ENCODE data around the gene MYH11. TPM values are rescaled to one million over a fixed set of nuclear protein-coding genes. Genes with fewer than 3 reads are reported as not detected.

The MYH11 gene
- total RNA-seq, 1 experiment from 2014 or later: not detected

- Histone ChIP-seq H3K4me1 (ENCODE audit: insufficient read depth, low read length, poor library complexity, severe bottlenecking) (no peaks in the 10 kb centered on the region), H3K9me3 (ENCODE audit: low read depth, low read length, poor library complexity, severe bottlenecking) (no peaks in the 10 kb centered on the region), H3K36me3 (ENCODE audit: insufficient read depth, low read length, poor library complexity, severe bottlenecking) (no peaks in the 10 kb centered on the region), H3K27me3 (replicated peaks; ENCODE audit: insufficient read depth, low read depth, low read length, poor library complexity) (peaks cover 3% of the 10 kb centered on the region), H3K4me3 (ENCODE audit: low read depth, low read length, poor library complexity, severe bottlenecking) (no peak overlapping the region), H3K27ac (ENCODE audit: low read depth, low read length, poor library complexity, severe bottlenecking) (no peak overlapping the region)
- peak; percentile 38; the same call in 1 of the 2 replicates for TF ChIP-seq CTCF (conservative IDR thresholded peaks at IDR 0.05; ENCODE audit: low read depth, low read length)
- TF ChIP-seq EZH2 (IDR thresholded peaks at IDR 0.05; ENCODE audit: borderline replicate concordance, low read depth, low read length, poor library complexity, severe bottlenecking): no peak
- DNase-seq (ENCODE audit: low spot score): peak; percentile 29
- intact Hi-C loops (cut with micrococcal nuclease; ENCODE audit: unreplicated experiment): no loop called here
- no TSS peak for BruUV-seq (replicated peaks)
- ChIA-PET POLR2A (ENCODE audit: low non-redundant PET) (no interaction called here), CTCF (interaction anchor here (0.9 to 1.1 kb wide), 2 partner anchors 40 to 44 kb away, joined by 3 to 6 read pairs; no protein-coding TSS in a partner anchor)
These were observed 79.2 kb downstream of the MYH11 start for GRCh38 chr16:15777533-15778203.

- H3K27ac ChIP-seq (ENCODE audit: low read depth, low read length, poor library complexity, severe bottlenecking): no peak overlapping the region
- intact Hi-C loops (cut with micrococcal nuclease; ENCODE audit: unreplicated experiment): no loop called here
- TF ChIP-seq EZH2 (IDR thresholded peaks at IDR 0.05; ENCODE audit: borderline replicate concordance, low read depth, low read length, poor library complexity, severe bottlenecking) (no peak), CTCF (conservative IDR thresholded peaks at IDR 0.05; ENCODE audit: low read depth, low read length) (no peak)
- peaks cover 3% of the 10 kb centered on the region for H3K27me3 ChIP-seq (replicated peaks; ENCODE audit: insufficient read depth, low read depth, low read length, poor library complexity)
- no peaks in the 10 kb centered on the region for H3K9me3 ChIP-seq (ENCODE audit: low read depth, low read length, poor library complexity, severe bottlenecking)
- BruUV-seq (replicated peaks): no TSS peak
- no peaks in the 10 kb centered on the region for H3K4me1 ChIP-seq (ENCODE audit: insufficient read depth, low read length, poor library complexity, severe bottlenecking)
- ChIA-PET CTCF (no interaction called here), POLR2A (ENCODE audit: low non-redundant PET) (no interaction called here)
- H3K36me3 ChIP-seq (ENCODE audit: insufficient read depth, low read length, poor library complexity, severe bottlenecking): no peaks in the 10 kb centered on the region
- DNase-seq (ENCODE audit: low spot score): no peak
- no peak overlapping the region for H3K4me3 ChIP-seq (ENCODE audit: low read depth, low read length, poor library complexity, severe bottlenecking)
These were observed 80.3 kb downstream of the MYH11 start for GRCh38 chr16:15776572-15776971.

GRCh38 chr16:15775663-15776304, 81.0 kb downstream of the MYH11 start:
- Histone ChIP-seq H3K36me3 (ENCODE audit: insufficient read depth, low read length, poor library complexity, severe bottlenecking) (no peaks in the 10 kb centered on the region), H3K9me3 (ENCODE audit: low read depth, low read length, poor library complexity, severe bottlenecking) (no peaks in the 10 kb centered on the region), H3K27ac (ENCODE audit: low read depth, low read length, poor library complexity, severe bottlenecking) (no peak overlapping the region), H3K4me1 (ENCODE audit: insufficient read depth, low read length, poor library complexity, severe bottlenecking) (no peaks in the 10 kb centered on the region), H3K4me3 (ENCODE audit: low read depth, low read length, poor library complexity, severe bottlenecking) (no peak overlapping the region), H3K27me3 (replicated peaks; ENCODE audit: insufficient read depth, low read depth, low read length, poor library complexity) (peaks cover 3% of the 10 kb centered on the region)
- TF ChIP-seq CTCF (conservative IDR thresholded peaks at IDR 0.05; ENCODE audit: low read depth, low read length) (no peak), EZH2 (IDR thresholded peaks at IDR 0.05; ENCODE audit: borderline replicate concordance, low read depth, low read length, poor library complexity, severe bottlenecking) (no peak)
- BruUV-seq (replicated peaks): no TSS peak
- no peak for DNase-seq (ENCODE audit: low spot score)
- ChIA-PET CTCF (no interaction called here), POLR2A (ENCODE audit: low non-redundant PET) (no interaction called here)
- intact Hi-C loops (cut with micrococcal nuclease; ENCODE audit: unreplicated experiment): no loop called here

Data from A673 (cell line).